KBM-7 (cell line): ENCODE data around the gene ZSWIM5.
"Not testable (repeated sequence)": the region's sequence is repeated elsewhere in the genome, so short reads cannot be mapped to it uniquely, and the experiment has no call there.

ENCODE experiments used
- DNase-seq: peaks from one replicate; pipeline ENCODE4 v3.0.0-alpha.2; 2015
- in situ Hi-C: fragments of 300-500 bp; cut with MboI; formaldehyde crosslinking; loops from 2 replicates; pipeline ENCODE4 v1.14.3; 2020; ENCODE audit warnings: low sequenced_read_pairs, low pct_unique_long_range_greater_than_20kb, mixed read lengths

ZSWIM5 gene

GRCh38 chr1:45155957-45156356 lies 50.4 kb downstream of the ZSWIM5 start:
- DNase-seq, result no peak
- in situ Hi-C loops, result no loop called here

- in situ Hi-C loops, result no loop called here
- DNase-seq, result no peak
Observed at GRCh38 chr1:45155423-45155822, 51.0 kb downstream of the ZSWIM5 start.

- no peak for DNase-seq
- in situ Hi-C loops, result no loop called here
Observed at GRCh38 chr1:45152126-45152525, 54.3 kb downstream of the ZSWIM5 start.

GRCh38 chr1:45148209-45148825 lies 58.1 kb downstream of the ZSWIM5 start:
- DNase-seq, result no peak
- in situ Hi-C loops, result no loop called here

- DNase-seq, result no peak
- in situ Hi-C loops, result no loop called here
Observed at GRCh38 chr1:45146833-45147232, 59.6 kb downstream of the ZSWIM5 start.

- DNase-seq, result no peak
- in situ Hi-C loops, result no loop called here
Observed at GRCh38 chr1:45141247-45142003, 65.0 kb downstream of the ZSWIM5 start.

GRCh38 chr1:45136984-45137383 lies 69.4 kb downstream of the ZSWIM5 start:
- in situ Hi-C loops, result no loop called here
- DNase-seq, result no peak

GRCh38 chr1:45135316-45135715 lies 71.1 kb downstream of the ZSWIM5 start:
- DNase-seq, result no peak
- in situ Hi-C loops, result no loop called here

GRCh38 chr1:45134461-45134873 lies 71.9 kb downstream of the ZSWIM5 start:
- no peak for DNase-seq
- in situ Hi-C loops, result no loop called here

GRCh38 chr1:45132719-45133118 lies 73.7 kb downstream of the ZSWIM5 start:
- DNase-seq, in situ Hi-C loops: not testable (repeated sequence)

- DNase-seq, result no peak
- in situ Hi-C loops, result no loop called here
Observed at GRCh38 chr1:45123358-45123757, 83.0 kb downstream of the ZSWIM5 start.

- in situ Hi-C loops, result no loop called here
- DNase-seq, result no peak
Observed at GRCh38 chr1:45122724-45123123, 83.7 kb downstream of the ZSWIM5 start.

GRCh38 chr1:45117766-45118165 lies 88.6 kb downstream of the ZSWIM5 start:
- in situ Hi-C loops, result no loop called here
- DNase-seq, result no peak

- in situ Hi-C loops, result no loop called here
Observed at GRCh38 chr1:45116820-45117219, 89.6 kb downstream of the ZSWIM5 start.

GRCh38 chr1:45116340-45116739 lies 90.1 kb downstream of the ZSWIM5 start:
- no peak for DNase-seq
- in situ Hi-C loops, result no loop called here

More at GRCh38 chr1:45116820-45117219, 89.6 kb downstream of the ZSWIM5 start:
- no peak for DNase-seq

- DNase-seq, in situ Hi-C loops: not testable (repeated sequence)
Observed at GRCh38 chr1:45115198-45115597, 91.2 kb downstream of the ZSWIM5 start.

- in situ Hi-C loops, result no loop called here
- DNase-seq, result no peak
Observed at GRCh38 chr1:45112661-45113060, 93.7 kb downstream of the ZSWIM5 start.

GRCh38 chr1:45111239-45111638 lies 95.2 kb downstream of the ZSWIM5 start:
- no peak for DNase-seq
- in situ Hi-C loops, result no loop called here

- no peak for DNase-seq
- in situ Hi-C loops, result no loop called here
Observed at GRCh38 chr1:45107782-45108181, 98.6 kb downstream of the ZSWIM5 start.

GRCh38 chr1:45106864-45107263 lies 99.5 kb downstream of the ZSWIM5 start:
- in situ Hi-C loops, DNase-seq: not testable (repeated sequence)

- DNase-seq, in situ Hi-C loops: not testable (repeated sequence)
Observed at GRCh38 chr1:45106156-45106545, 100.3 kb downstream of the ZSWIM5 start.
